GM12801 (cell line): ENCODE results near the gene PARVG.

Experiments used
- CTCF ChIP-seq: IDR thresholded peaks from one replicate; pipeline ENCODE4 v1.5.1; 2011; ENCODE audit warnings: control low read depth; ENCODE audit not compliant: insufficient read length; ENCODE audit errors: extremely low read depth

The PARVG gene

GRCh38 chr22:44247923-44248892 is 67.5 kb downstream of the PARVG start:
- TF ChIP-seq CTCF, result no peak

- no peak for TF ChIP-seq CTCF
Observed at GRCh38 chr22:44248926-44249325, 68.2 kb downstream of the PARVG start.

GRCh38 chr22:44249376-44250147 is 68.8 kb downstream of the PARVG start:
- TF ChIP-seq CTCF, result no peak

- TF ChIP-seq CTCF, result no peak
Observed at GRCh38 chr22:44254811-44255210, 74.1 kb downstream of the PARVG start.

GRCh38 chr22:44256085-44256484 is 75.4 kb downstream of the PARVG start:
- TF ChIP-seq CTCF, result no peak

GRCh38 chr22:44256556-44257485 is 76.1 kb downstream of the PARVG start:
- TF ChIP-seq CTCF, result no peak
